Vagina (tissue), 2 donors: Measurements from ENCODE around the gene COBL. TPM values are rescaled to one million over a fixed set of nuclear protein-coding genes. Genes with fewer than 3 reads are reported as not detected.

Source experiments
- DNase-seq, 2 donors: peaks; one replicate each; pipeline ENCODE4 v3.0.0-alpha.2; 2017; ENCODE audit errors: extremely low spot score in 2 of 2
- H3K27ac ChIP-seq: fragments of 200-600 bp; sonication (generic); one replicate; pipeline ENCODE4 v1.5.1; 2019
- H3K27me3 ChIP-seq: fragments of 200-600 bp; sonication (generic); one replicate; pipeline ENCODE4 v1.5.1; 2019
- H3K36me3 ChIP-seq, 2 donors: fragments of 200-600 bp; sonication (generic); one replicate each; pipeline ENCODE4 v1.5.1; 2017 to 2019
- H3K4me1 ChIP-seq: fragments of 200-600 bp; sonication (generic); one replicate; pipeline ENCODE4 v1.5.1; 2019
- H3K4me3 ChIP-seq, 2 donors: fragments of 200-600 bp; sonication (generic); 1 replicate in 1 of 2; 2 replicates in 1 of 2; pipeline ENCODE4 v1.5.1; 2016 to 2019
- H3K9me3 ChIP-seq: fragments of 200-600 bp; sonication (generic); one replicate; pipeline ENCODE4 v1.5.1; 2019
- POLR2A ChIP-seq, 2 donors: fragments of 450-650 bp; IDR thresholded peaks; one replicate each; pipeline ENCODE4 v1.6.1; 2017; ENCODE audit warnings: antibody characterized with exemption in 2 of 2, mild to moderate bottlenecking in 2 of 2, moderate library complexity in 2 of 2
- POLR2AphosphoS5 ChIP-seq, 2 donors: sonication (generic); formaldehyde crosslinking; IDR thresholded peaks; one replicate each; pipeline ENCODE4 v1.9.0; 2017; ENCODE audit warnings: antibody characterized with exemption in 2 of 2, mild to moderate bottlenecking in 2 of 2, low read depth in 1 of 2; ENCODE audit not compliant: insufficient read depth in 1 of 2
- intact Hi-C: fragments of 100-400 bp; cut with DNase I; formaldehyde crosslinking; loops from one replicate; pipeline ENCODE4 v1.15.1; 2023
- total RNA-seq: library from RNA; depleted of rRNA; stranded (reverse); fragments of >200 nt; gene quantifications from one replicate; pipeline ENCODE4 v1.2.3, GENCODE V29; 2016
- TF ChIP-seq, protein P1 (sequence below), 3 experiments: fragments of 450-650 bp in 2 of 3; fragments of 200-600 bp in 1 of 3; sonication (generic) in 1 of 3; IDR thresholded peaks; one replicate each; pipeline ENCODE4 v1.5.1; 2017 to 2019; ENCODE audit warnings: antibody characterized with exemption in 3 of 3, mild to moderate bottlenecking in 2 of 3, moderate library complexity in 2 of 3

The COBL gene
- total RNA-seq, 1 donor from 2014 or later = 9.3 TPM

DNA sequence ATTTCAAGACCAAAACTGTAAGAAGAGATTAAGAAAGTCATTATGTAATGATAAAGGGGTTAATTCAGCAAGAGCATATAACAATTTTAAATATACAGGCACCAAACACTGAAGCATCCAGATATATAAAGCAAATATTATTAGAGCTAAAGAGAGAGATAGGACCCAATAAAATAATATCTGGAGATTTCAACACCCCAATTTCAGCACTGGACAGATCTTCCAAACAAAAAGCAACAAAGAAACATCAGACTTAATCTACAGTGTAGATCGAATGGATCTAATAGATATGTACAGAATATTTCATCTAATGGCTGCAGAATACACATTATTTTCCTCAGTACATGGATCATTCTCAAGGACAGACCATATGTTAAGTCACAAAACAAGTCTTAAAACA, 151.3 kb downstream of the COBL start:
- no peak overlapping the region for H3K27ac ChIP-seq
- intact Hi-C loops = loop anchor here (10.0 kb wide), 1 partner anchor 199 kb away; no protein-coding TSS in a partner anchor
- no peak for TF ChIP-seq POLR2A (IDR thresholded peaks at IDR 0.05)
- TF ChIP-seq POLR2AphosphoS5 (IDR thresholded peaks at IDR 0.05; ENCODE audit: insufficient read depth in 1 of 2, low read depth in 1 of 2) = no peak
- TF ChIP-seq, protein P1, sequence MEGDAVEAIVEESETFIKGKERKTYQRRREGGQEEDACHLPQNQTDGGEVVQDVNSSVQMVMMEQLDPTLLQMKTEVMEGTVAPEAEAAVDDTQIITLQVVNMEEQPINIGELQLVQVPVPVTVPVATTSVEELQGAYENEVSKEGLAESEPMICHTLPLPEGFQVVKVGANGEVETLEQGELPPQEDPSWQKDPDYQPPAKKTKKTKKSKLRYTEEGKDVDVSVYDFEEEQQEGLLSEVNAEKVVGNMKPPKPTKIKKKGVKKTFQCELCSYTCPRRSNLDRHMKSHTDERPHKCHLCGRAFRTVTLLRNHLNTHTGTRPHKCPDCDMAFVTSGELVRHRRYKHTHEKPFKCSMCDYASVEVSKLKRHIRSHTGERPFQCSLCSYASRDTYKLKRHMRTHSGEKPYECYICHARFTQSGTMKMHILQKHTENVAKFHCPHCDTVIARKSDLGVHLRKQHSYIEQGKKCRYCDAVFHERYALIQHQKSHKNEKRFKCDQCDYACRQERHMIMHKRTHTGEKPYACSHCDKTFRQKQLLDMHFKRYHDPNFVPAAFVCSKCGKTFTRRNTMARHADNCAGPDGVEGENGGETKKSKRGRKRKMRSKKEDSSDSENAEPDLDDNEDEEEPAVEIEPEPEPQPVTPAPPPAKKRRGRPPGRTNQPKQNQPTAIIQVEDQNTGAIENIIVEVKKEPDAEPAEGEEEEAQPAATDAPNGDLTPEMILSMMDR (IDR thresholded peaks at IDR 0.05) = no peak

DNA sequence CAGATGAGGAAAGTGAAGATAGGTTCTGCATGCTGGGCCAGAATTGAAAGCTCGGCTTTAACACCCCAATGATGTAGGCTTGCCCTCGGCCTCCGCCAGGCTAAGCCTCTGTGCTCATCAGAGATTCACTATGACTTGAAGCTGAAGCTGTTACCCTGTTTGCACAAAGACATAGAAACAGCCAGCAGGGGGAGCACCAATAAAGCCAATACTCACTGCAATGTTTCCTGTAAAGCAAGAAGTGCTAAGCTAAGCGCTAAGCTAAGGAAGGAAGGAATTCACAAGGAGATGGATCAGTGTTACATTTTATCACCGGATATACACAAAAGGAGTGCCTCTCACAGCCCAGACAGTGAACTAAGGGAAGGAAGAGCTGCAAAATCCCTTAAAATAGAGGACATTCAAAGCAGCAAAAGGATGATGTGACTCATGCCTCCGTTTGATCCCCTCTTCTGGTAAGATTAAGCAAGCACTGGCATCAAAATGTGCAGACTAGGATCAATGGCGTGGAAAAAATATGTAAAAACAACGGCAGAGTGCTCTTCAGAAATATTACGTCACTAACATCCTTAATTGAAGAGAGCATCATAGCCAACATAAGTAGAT, 153.8 kb downstream of the COBL start:
- Histone ChIP-seq H3K4me1 (peaks cover 7% of the 10 kb centered on the region), H3K36me3 (no peaks in the 10 kb centered on the region), H3K4me3 (no peak overlapping the region), H3K9me3 (no peaks in the 10 kb centered on the region), H3K27me3 (no peaks in the 10 kb centered on the region), H3K27ac (no peak overlapping the region)
- intact Hi-C loops = loop anchor here (5.0 to 10.0 kb wide), 2 partner anchors 202 to 696 kb away; no protein-coding TSS in a partner anchor
- TF ChIP-seq POLR2A (IDR thresholded peaks at IDR 0.05) = no peak
- TF ChIP-seq, protein P1 (IDR thresholded peaks at IDR 0.05) = peak; percentile 60 to 69 (median 64)
- no peak for DNase-seq

More for the DNA sequence above, 151.3 kb downstream of the COBL start:
- Histone ChIP-seq H3K4me3 (no peak overlapping the region), H3K4me1 (peaks cover 7% of the 10 kb centered on the region), H3K36me3 (no peaks in the 10 kb centered on the region), H3K27me3 (no peaks in the 10 kb centered on the region), H3K9me3 (no peaks in the 10 kb centered on the region)
- DNase-seq = no peak

DNA sequence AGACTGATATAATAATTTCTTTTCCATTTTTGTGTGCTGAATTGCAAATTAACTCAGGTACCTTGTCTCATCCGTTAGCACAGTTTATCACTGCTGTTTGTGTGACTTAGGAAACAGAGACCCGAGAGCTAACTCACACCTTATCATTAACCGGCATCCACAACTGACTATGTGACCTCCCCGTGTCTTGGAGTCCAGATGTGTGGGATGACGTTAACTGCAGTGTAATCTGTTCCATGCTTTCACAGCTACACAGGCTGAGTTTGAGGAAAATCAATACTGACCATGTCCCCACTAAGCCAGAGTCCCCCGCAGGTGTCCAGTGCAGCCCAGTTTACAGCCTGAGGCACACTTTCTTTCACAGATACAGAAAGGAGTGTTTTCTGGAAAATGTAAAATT, 154.7 kb downstream of the COBL start:
- no peak for DNase-seq
- Histone ChIP-seq H3K4me3 (no peak overlapping the region), H3K27ac (no peak overlapping the region), H3K9me3 (no peaks in the 10 kb centered on the region), H3K4me1 (peaks cover 7% of the 10 kb centered on the region), H3K36me3 (no peaks in the 10 kb centered on the region), H3K27me3 (no peaks in the 10 kb centered on the region)
- TF ChIP-seq POLR2AphosphoS5 (IDR thresholded peaks at IDR 0.05; ENCODE audit: insufficient read depth in 1 of 2, low read depth in 1 of 2) = no peak
- TF ChIP-seq, protein P1 (IDR thresholded peaks at IDR 0.05) = no peak
- TF ChIP-seq POLR2A (IDR thresholded peaks at IDR 0.05) = no peak
- intact Hi-C loops = loop anchor here (2.0 to 10.0 kb wide), 3 partner anchors 203 to 1019 kb away; no protein-coding TSS in a partner anchor

DNA sequence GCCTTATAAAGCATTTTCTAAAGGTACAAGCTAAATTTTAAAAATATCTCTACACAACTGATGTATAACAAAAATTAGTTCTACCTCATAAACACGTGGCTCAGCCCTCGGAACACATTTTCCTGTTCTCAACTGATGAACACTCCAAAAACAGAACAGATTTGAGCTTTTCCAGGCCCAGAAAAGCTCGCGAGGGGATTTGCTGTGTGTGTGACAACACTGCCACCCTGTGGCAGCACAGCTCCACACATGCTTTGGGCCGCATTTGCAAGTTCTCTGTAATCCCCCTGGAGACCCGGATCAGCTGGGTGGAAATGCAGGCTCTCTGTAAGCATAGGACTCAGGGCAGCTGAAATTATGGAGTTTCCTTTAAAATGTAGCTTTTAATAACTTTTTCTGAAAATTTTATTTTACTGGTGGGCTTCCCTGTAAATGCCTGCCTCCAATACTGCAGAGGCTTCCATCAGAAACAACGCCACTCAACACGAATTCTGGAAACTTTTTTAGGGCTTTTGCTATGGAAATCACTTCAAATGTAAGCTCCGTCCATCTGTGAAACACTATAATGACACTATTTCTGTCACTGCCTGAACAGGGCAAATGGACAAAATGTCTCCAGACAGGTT, 155.5 kb downstream of the COBL start:
- no peak overlapping the region for H3K27ac ChIP-seq
- peaks cover 7% of the 10 kb centered on the region for H3K4me1 ChIP-seq
- no peak for DNase-seq
- H3K36me3 ChIP-seq = no peaks in the 10 kb centered on the region
- H3K27me3 ChIP-seq = no peaks in the 10 kb centered on the region
- TF ChIP-seq POLR2AphosphoS5 (IDR thresholded peaks at IDR 0.05; ENCODE audit: insufficient read depth in 1 of 2, low read depth in 1 of 2) = no peak
- TF ChIP-seq, protein P1 (IDR thresholded peaks at IDR 0.05) = peak; percentile 84 to 88 (median 87)
- no peak for TF ChIP-seq POLR2A (IDR thresholded peaks at IDR 0.05)
- intact Hi-C loops = loop anchor here (2.0 to 10.0 kb wide), 3 partner anchors 204 to 1018 kb away; no protein-coding TSS in a partner anchor
- no peaks in the 10 kb centered on the region for H3K9me3 ChIP-seq
- H3K4me3 ChIP-seq = no peak overlapping the region

DNA sequence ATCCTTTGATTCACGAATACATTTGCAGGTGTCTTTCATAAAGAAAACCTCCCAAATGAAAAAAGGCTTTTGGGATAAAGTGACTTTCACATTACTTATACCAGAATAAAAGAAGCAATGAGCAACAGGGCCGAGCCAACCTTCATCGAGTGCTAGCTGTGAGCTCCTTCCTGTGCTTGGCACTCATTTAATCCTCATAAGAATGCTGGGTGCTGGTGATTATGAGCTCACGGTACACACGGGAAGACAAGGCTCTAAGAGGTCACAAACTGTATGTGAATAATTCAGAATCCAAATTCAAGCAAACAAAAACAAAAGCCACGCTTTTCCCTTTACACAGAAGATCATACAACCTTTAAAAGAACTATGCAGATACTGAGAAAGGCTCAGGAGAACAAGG, 156.2 kb downstream of the COBL start:
- Histone ChIP-seq H3K4me3 (no peak overlapping the region), H3K36me3 (no peaks in the 10 kb centered on the region), H3K27me3 (no peaks in the 10 kb centered on the region), H3K27ac (no peak overlapping the region), H3K9me3 (no peaks in the 10 kb centered on the region), H3K4me1 (peaks cover 7% of the 10 kb centered on the region)
- DNase-seq = no peak
- no peak for TF ChIP-seq POLR2A (IDR thresholded peaks at IDR 0.05)
- TF ChIP-seq, protein P1 (IDR thresholded peaks at IDR 0.05) = no peak
- TF ChIP-seq POLR2AphosphoS5 (IDR thresholded peaks at IDR 0.05; ENCODE audit: insufficient read depth in 1 of 2, low read depth in 1 of 2) = no peak
- intact Hi-C loops = loop anchor here (2.0 to 10.0 kb wide), 3 partner anchors 204 to 1018 kb away; no protein-coding TSS in a partner anchor
